SK-N-SH (cell line): ENCODE results near the gene AFMID. TPM values are rescaled to one million over a fixed set of nuclear protein-coding genes. Genes with fewer than 3 reads are reported as not detected.

Experiments
- CTCF ChIA-PET: fragments of 300-600, 350-600 bp; formaldehyde crosslinking; extraction: SDS; loops from one replicate; lab custom pipeline; 2021; lab: Yijun Ruan, JAX
- POLR2A ChIA-PET: fragments of 350-600 bp; sonication (Branson Sonifier 250); formaldehyde crosslinking; extraction: SDS; loops from one replicate; lab custom pipeline; 2020; ENCODE audit warnings: antibody characterized with exemption, inconsistent platforms; lab: Yijun Ruan, JAX
- DNase-seq: peaks from one replicate; pipeline ENCODE4 v3.0.0; 2012
- H2AFZ ChIP-seq: fragments of 200-600 bp; sonication (generic); 2 replicates; pipeline ENCODE4 v1.8.1; 2016; ENCODE audit warnings: antibody characterized with exemption, mild to moderate bottlenecking, low read depth
- H3F3A ChIP-seq: fragments of 200-600 bp; sonication (generic); replicated peaks from 2 replicates; pipeline ENCODE3; 2016; ENCODE audit warnings: antibody characterized with exemption, mild to moderate bottlenecking; ENCODE audit not compliant: insufficient read depth
- H3K27ac ChIP-seq, 2 experiments: fragments of 200-500 bp in 1 of 2; fragments of 200-600 bp in 1 of 2; sonication (Bioruptor generic) in 1 of 2; sonication (generic), shearing (Covaris generic) in 1 of 2; 2 replicates each; pipeline versions ENCODE4 v1.5.1 to v1.6.1; 2014 to 2016; ENCODE audit warnings: low read depth in 2 of 2, inconsistent platforms in 1 of 2, low read length in 1 of 2, mild to moderate bottlenecking in 1 of 2, mixed read lengths in 1 of 2
- H3K27me3 ChIP-seq: fragments of 200-600 bp; sonication (generic), shearing (Covaris generic); 2 replicates; pipeline ENCODE4 v1.6.1; 2016; ENCODE audit warnings: mixed run types; ENCODE audit not compliant: insufficient read depth
- H3K36me3 ChIP-seq, 2 experiments: fragments of 200-500 bp in 1 of 2; fragments of 200-600 bp in 1 of 2; sonication (Bioruptor generic) in 1 of 2; sonication (generic) in 1 of 2; replicated peaks in 1 of 2; 2 replicates each; pipeline versions ENCODE3 to v1.5.1; 2014 to 2016; ENCODE audit warnings: low read length in 1 of 2, mild to moderate bottlenecking in 1 of 2; ENCODE audit not compliant: insufficient read depth in 2 of 2, control insufficient read depth in 1 of 2
- H3K4me1 ChIP-seq, 2 experiments: fragments of 200-500 bp in 1 of 2; fragments of 200-600 bp in 1 of 2; sonication (Bioruptor generic) in 1 of 2; sonication (generic), shearing (Covaris generic) in 1 of 2; 2 replicates each; pipeline versions ENCODE4 v1.5.1 to v1.6.1; 2014 to 2016; ENCODE audit warnings: low read depth in 1 of 2, low read length in 1 of 2, mixed run types in 1 of 2; ENCODE audit not compliant: insufficient read depth in 2 of 2, control insufficient read depth in 1 of 2
- H3K4me2 ChIP-seq: fragments of 200-600 bp; sonication (generic), shearing (Covaris generic); 2 replicates; pipeline ENCODE4 v1.6.1; 2017; ENCODE audit warnings: mixed run types
- H3K4me3 ChIP-seq, 2 experiments: fragments of 200-500 bp in 1 of 2; fragments of 200-600 bp in 1 of 2; sonication (Bioruptor generic) in 1 of 2; sonication (generic), shearing (Covaris generic) in 1 of 2; 2 replicates each; pipeline versions ENCODE4 v1.5.1 to v1.8.1; 2014 to 2016; ENCODE audit warnings: low read depth in 2 of 2, inconsistent platforms in 1 of 2, low read length in 1 of 2, mild to moderate bottlenecking in 1 of 2, mixed read lengths in 1 of 2, moderate library complexity in 1 of 2
- H3K79me2 ChIP-seq: fragments of 200-600 bp; sonication (generic); 2 replicates; pipeline ENCODE4 v1.8.1; 2017; ENCODE audit warnings: mild to moderate bottlenecking; ENCODE audit not compliant: insufficient read depth
- H3K9ac ChIP-seq: fragments of 200-600 bp; sonication (generic); 2 replicates; pipeline ENCODE4 v1.6.1; 2017; ENCODE audit warnings: mixed run types
- H3K9me2 ChIP-seq: fragments of 200-600 bp; sonication (generic); 2 replicates; pipeline ENCODE4 v1.6.1; 2017; ENCODE audit warnings: mixed run types
- H3K9me3 ChIP-seq: fragments of 200-600 bp; sonication (generic); 2 replicates; pipeline ENCODE4 v1.6.1; 2017; ENCODE audit warnings: mixed run types, mild to moderate bottlenecking, moderate library complexity
- H4K20me1 ChIP-seq: fragments of 200-600 bp; sonication (generic); 2 replicates; pipeline ENCODE4 v1.6.1; 2017; ENCODE audit warnings: mild to moderate bottlenecking, mixed run types; ENCODE audit not compliant: insufficient read depth
- CHD2 ChIP-seq: fragments of 150-350 bp; IDR thresholded peaks from 2 replicates; pipeline ENCODE4 v1.6.1; 2018; ENCODE audit warnings: low read length; ENCODE audit not compliant: partially characterized antibody
- EP300 ChIP-seq, 2 experiments: IDR thresholded peaks; 2 replicates each; pipeline versions ENCODE4 v1.4.0 to v1.6.1; 2012; ENCODE audit warnings: borderline replicate concordance in 1 of 2, low read depth in 1 of 2, low read length in 1 of 2
- FOXJ3 ChIP-seq: sonication (generic); formaldehyde crosslinking; IDR thresholded peaks from 2 replicates; pipeline ENCODE4 v1.5.1; 2020; ENCODE audit warnings: mild to moderate bottlenecking, missing genetic modification reagents
- FOXM1 ChIP-seq: IDR thresholded peaks from 2 replicates; pipeline ENCODE4 v1.4.0; 2012; ENCODE audit warnings: low read depth, mild to moderate bottlenecking
- JUND ChIP-seq: IDR thresholded peaks from 2 replicates; pipeline ENCODE4 v1.4.0; 2012
- NRF1 ChIP-seq: IDR thresholded peaks from 2 replicates; pipeline ENCODE4 v1.6.1; 2012; ENCODE audit warnings: low read depth, mild to moderate bottlenecking, low read length
- RAD21 ChIP-seq: IDR thresholded peaks from 2 replicates; pipeline ENCODE4 v1.6.1; 2012; ENCODE audit warnings: mild to moderate bottlenecking, low read length
- RCOR1 ChIP-seq: fragments of 150-350 bp; IDR thresholded peaks from 2 replicates; pipeline ENCODE4 v1.6.1; 2017; ENCODE audit warnings: antibody characterized with exemption, low read length
- RXRA ChIP-seq: IDR thresholded peaks from 2 replicates; pipeline ENCODE4 v1.4.0; 2012; ENCODE audit warnings: low read depth, mild to moderate bottlenecking, borderline replicate concordance
- SIN3A ChIP-seq: IDR thresholded peaks from 2 replicates; pipeline ENCODE4 v1.6.1; 2012; ENCODE audit warnings: low read depth, mild to moderate bottlenecking, low read length, moderate library complexity, borderline replicate concordance
- WGBS: methylation state at CpG from one replicate; pipeline ENCODE4 v1.1.6; 2017; ENCODE audit warnings: low lambda C conversion rate; 5-methylcytosine and 5-hydroxymethylcytosine counted together
- polyA plus RNA-seq, 3 experiments: library from polyadenylated mRNA; depleted of rRNA; stranded (reverse); fragments of >200 nt; gene quantifications; 2 replicates each; pipeline ENCODE4 v1.2.3, GENCODE V29; 2012
- TF ChIP-seq, protein P1 (sequence below): fragments of 150-350 bp; IDR thresholded peaks from 2 replicates; pipeline ENCODE4 v1.6.1; 2017; ENCODE audit warnings: antibody characterized with exemption, low read length, low read depth, borderline replicate concordance
- TF ChIP-seq, protein P2 (sequence below): IDR thresholded peaks from 2 replicates; pipeline ENCODE4; 2012
- TF ChIP-seq, protein P3 (sequence below): IDR thresholded peaks from 2 replicates; pipeline ENCODE4 v1.6.1; 2012; ENCODE audit warnings: mild to moderate bottlenecking, low read depth, low read length, moderate library complexity

The AFMID gene
- polyA plus RNA-seq, 1 of the 3 experiments (the other 2 are of a cell fraction), result 44.4 TPM

DNA sequence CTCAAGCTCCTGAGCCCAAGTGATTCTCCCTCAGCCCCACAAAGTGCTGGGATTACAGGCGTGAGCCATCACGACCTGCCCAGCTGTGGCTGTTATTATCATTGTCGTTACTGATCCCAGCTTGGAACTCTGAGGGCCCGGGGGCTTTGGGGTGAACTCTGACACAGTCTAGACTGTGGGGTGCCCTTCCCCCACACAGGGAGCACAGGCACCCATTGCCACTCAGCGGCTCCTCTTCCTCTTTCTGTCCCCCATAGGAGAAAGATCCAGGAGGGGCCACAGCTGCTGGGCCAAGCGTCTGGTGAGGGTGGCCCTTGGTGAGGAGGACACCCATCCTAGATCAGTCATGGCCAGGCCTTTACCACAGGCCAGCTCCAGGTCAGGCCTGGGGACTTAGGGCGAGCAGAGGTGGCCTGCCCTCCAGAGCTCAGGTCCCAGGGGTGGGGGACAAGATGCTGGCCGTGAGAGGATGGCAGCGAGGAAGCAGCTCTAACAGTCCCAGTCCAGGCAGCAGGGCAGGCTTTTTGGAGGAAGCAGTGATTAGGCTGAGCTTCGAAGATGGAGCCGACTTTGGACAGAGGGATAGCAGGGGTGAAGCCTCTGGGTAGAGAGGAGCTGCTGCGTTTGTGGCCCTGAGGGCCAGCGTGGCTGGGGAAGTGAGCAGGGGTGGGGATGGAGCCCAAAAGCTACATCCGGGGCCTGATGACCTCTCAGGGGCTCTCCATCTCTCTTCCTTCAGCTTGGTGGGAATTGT, 69.0 kb downstream of the AFMID start:
- Histone ChIP-seq H4K20me1 (no peaks in the 10 kb centered on the region), H3K4me2 (no peak overlapping the region), H3K4me1 (peaks cover 5 to 81% of the 10 kb centered on the region in 2 experiments; a peak in 2 of 4 replicates), H3K4me3 (no peak overlapping the region), H3K9me3 (no peaks in the 10 kb centered on the region), H3K9me2 (no peaks in the 10 kb centered on the region), H3K27ac (peak overlapping the region; percentile 18 to 99; a peak in 3 of 4 replicates), H3K36me3 (no peaks in the 10 kb centered on the region), H3F3A (peaks cover 7% of the 10 kb centered on the region), H3K9ac (no peak overlapping the region), H3K27me3 (no peaks in the 10 kb centered on the region), H3K79me2 (no peaks in the 10 kb centered on the region), H2AFZ (no peak overlapping the region)
- 81% methylated on average over 12 of the region's 14 CpGs for WGBS
- ChIA-PET POLR2A (interaction anchor here (0.6 to 2.5 kb wide), 7 partner anchors 10 to 100 kb away, joined by 3 to 6 read pairs (median 3); no protein-coding TSS in a partner anchor), CTCF (interaction anchor here (0.6 to 4.8 kb wide), 13 partner anchors 12 to 452 kb away, joined by 3 to 30 read pairs (median 6); no protein-coding TSS in a partner anchor)
- DNase-seq, result no peak
- no peak for TF ChIP-seq RAD21
- TF ChIP-seq, protein P1, sequence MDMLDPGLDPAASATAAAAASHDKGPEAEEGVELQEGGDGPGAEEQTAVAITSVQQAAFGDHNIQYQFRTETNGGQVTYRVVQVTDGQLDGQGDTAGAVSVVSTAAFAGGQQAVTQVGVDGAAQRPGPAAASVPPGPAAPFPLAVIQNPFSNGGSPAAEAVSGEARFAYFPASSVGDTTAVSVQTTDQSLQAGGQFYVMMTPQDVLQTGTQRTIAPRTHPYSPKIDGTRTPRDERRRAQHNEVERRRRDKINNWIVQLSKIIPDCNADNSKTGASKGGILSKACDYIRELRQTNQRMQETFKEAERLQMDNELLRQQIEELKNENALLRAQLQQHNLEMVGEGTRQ, result no peak
- no peak for TF ChIP-seq FOXM1
- TF ChIP-seq CHD2, result no peak
- TF ChIP-seq FOXJ3 (CRISPR knock-in tag), result no peak
- TF ChIP-seq NRF1, result no peak
- TF ChIP-seq, protein P2, sequence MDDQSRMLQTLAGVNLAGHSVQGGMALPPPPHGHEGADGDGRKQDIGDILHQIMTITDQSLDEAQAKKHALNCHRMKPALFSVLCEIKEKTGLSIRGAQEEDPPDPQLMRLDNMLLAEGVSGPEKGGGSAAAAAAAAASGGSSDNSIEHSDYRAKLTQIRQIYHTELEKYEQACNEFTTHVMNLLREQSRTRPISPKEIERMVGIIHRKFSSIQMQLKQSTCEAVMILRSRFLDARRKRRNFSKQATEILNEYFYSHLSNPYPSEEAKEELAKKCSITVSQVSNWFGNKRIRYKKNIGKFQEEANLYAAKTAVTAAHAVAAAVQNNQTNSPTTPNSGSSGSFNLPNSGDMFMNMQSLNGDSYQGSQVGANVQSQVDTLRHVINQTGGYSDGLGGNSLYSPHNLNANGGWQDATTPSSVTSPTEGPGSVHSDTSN, result no peak
- no peak for TF ChIP-seq JUND
- TF ChIP-seq RCOR1, result no peak
- no peak for TF ChIP-seq SIN3A
- TF ChIP-seq EP300 (IDR thresholded peaks at IDR 0.05; ENCODE audit: borderline replicate concordance in 1 of 2, low read depth in 1 of 2, low read length in 1 of 2), result no peak
- TF ChIP-seq RXRA, result no peak
- TF ChIP-seq, protein P3, sequence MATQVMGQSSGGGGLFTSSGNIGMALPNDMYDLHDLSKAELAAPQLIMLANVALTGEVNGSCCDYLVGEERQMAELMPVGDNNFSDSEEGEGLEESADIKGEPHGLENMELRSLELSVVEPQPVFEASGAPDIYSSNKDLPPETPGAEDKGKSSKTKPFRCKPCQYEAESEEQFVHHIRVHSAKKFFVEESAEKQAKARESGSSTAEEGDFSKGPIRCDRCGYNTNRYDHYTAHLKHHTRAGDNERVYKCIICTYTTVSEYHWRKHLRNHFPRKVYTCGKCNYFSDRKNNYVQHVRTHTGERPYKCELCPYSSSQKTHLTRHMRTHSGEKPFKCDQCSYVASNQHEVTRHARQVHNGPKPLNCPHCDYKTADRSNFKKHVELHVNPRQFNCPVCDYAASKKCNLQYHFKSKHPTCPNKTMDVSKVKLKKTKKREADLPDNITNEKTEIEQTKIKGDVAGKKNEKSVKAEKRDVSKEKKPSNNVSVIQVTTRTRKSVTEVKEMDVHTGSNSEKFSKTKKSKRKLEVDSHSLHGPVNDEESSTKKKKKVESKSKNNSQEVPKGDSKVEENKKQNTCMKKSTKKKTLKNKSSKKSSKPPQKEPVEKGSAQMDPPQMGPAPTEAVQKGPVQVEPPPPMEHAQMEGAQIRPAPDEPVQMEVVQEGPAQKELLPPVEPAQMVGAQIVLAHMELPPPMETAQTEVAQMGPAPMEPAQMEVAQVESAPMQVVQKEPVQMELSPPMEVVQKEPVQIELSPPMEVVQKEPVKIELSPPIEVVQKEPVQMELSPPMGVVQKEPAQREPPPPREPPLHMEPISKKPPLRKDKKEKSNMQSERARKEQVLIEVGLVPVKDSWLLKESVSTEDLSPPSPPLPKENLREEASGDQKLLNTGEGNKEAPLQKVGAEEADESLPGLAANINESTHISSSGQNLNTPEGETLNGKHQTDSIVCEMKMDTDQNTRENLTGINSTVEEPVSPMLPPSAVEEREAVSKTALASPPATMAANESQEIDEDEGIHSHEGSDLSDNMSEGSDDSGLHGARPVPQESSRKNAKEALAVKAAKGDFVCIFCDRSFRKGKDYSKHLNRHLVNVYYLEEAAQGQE, result no peak
